Bronchial smooth muscle cell (primary cell): Measurements from ENCODE around the gene L1TD1. TPM values are rescaled to one million over a fixed set of nuclear protein-coding genes. Genes with fewer than 3 reads are reported as not detected.

Source experiments
- total RNA-seq: library from RNA; depleted of rRNA; stranded (reverse); fragments of >200 nt; gene quantifications from 2 replicates; pipeline ENCODE4 v1.2.1, GENCODE V29; 2014

L1TD1 gene
- total RNA-seq, result under 0.01 TPM in 1 of 2 replicates, not detected in the other

GRCh38 chr1:62194651-62195544 lies at the start of gene L1TD1:
Gene L1TD1 (plus strand): TSS chr1:62194849. CDS start chr1:62206629, 11,780 bp downstream.

Other genes starting within 250 kb of the L1TD1 start
- under 0.01 TPM in 1 of 2 replicates, not detected in the other for gene KANK4, start 124.6 kb downstream of the L1TD1 start, total RNA-seq
- gene USP1, start 242.2 kb downstream of the L1TD1 start, total RNA-seq, result 10.5 and 15.3 TPM in 2 replicates